HepG2 (cell line): Measurements from ENCODE around the gene ADAMTS2. TPM values are rescaled to one million over a fixed set of nuclear protein-coding genes. Genes with fewer than 3 reads are reported as not detected.

Experiments
- ATAC-seq: fragments of 200-7000 bp; cut with Tn5 transposase; 3 replicates; pipeline ENCODE4 v1.9.1; 2020; ENCODE audit warnings: mild to moderate bottlenecking, moderate library complexity
- BruUV-seq: library from RNA; stranded (reverse); fragments of 400-500 nt; replicated peaks from 2 replicates; lab custom pipeline; 2021; lab: Mats Ljungman, UMichigan
- CTCF ChIA-PET: fragments of 300-600 bp; formaldehyde crosslinking; extraction: SDS; loops from one replicate; lab custom pipeline; 2021; ENCODE audit warnings: low total read pairs, inconsistent platforms, low intra/inter-chr PET ratio; lab: Yijun Ruan, JAX
- POLR2A ChIA-PET: fragments of 350-600 bp; sonication (Branson Sonifier 250); formaldehyde crosslinking; loops from one replicate; lab custom pipeline; 2020; ENCODE audit warnings: antibody characterized with exemption, inconsistent platforms; lab: Yijun Ruan, JAX
- DNase-seq: peaks from one replicate; pipeline ENCODE4 v3.0.0-alpha.2; 2015; ENCODE audit warnings: low spot score
- FAIRE-seq: peaks from 3 replicates; lab custom pipeline; 2011; peaks lifted over from hg19 to GRCh38; lab: Jason Lieb, UNC
- H2AFZ ChIP-seq: one replicate; pipeline ENCODE4 v1.6.1; 2011; ENCODE audit warnings: low read length, inconsistent platforms
- H3K27ac ChIP-seq: fragments of 300-600 bp; 3 replicates; pipeline ENCODE4 v1.8.0; 2011; ENCODE audit warnings: mixed run types, mild to moderate bottlenecking, mixed read lengths, low read length, inconsistent platforms; ENCODE audit not compliant: insufficient read depth; ENCODE audit errors: extremely low read length
- H3K27me3 ChIP-seq, 2 experiments: fragments of 200-600 bp in 1 of 2; 2 replicates in 1 of 2; 3 replicates in 1 of 2; pipeline versions ENCODE4 v1.6.0 to v1.8.0; 2011; ENCODE audit warnings: low read length in 2 of 2, mild to moderate bottlenecking in 2 of 2, moderate library complexity in 2 of 2, inconsistent platforms in 1 of 2; ENCODE audit not compliant: insufficient read depth in 2 of 2, control insufficient read depth in 1 of 2
- H3K36me3 ChIP-seq, 2 experiments: fragments of 200-600 bp in 1 of 2; replicated peaks in 1 of 2; 2 replicates in 1 of 2; 3 replicates in 1 of 2; pipeline versions ENCODE4 v1.5.1 to v1.8.0; 2011; ENCODE audit warnings: low read length in 2 of 2, inconsistent platforms in 1 of 2; ENCODE audit not compliant: insufficient read depth in 2 of 2, control insufficient read depth in 1 of 2
- H3K4me1 ChIP-seq: 2 replicates; pipeline ENCODE4 v1.5.1; 2012; ENCODE audit warnings: low read length, inconsistent platforms; ENCODE audit not compliant: insufficient read depth
- H3K4me2 ChIP-seq: 2 replicates; pipeline ENCODE4 v1.6.0; 2011; ENCODE audit warnings: low read depth, low read length, inconsistent platforms
- H3K4me3 ChIP-seq, 3 experiments: fragments of 200-600 bp in 1 of 3; sonication (generic), shearing (Covaris generic) in 1 of 3; replicated peaks in 1 of 3; 2 replicates each; pipeline ENCODE4 v1.5.1; 2011 to 2016; ENCODE audit warnings: low read length in 3 of 3, inconsistent platforms in 2 of 3, low read depth in 2 of 3, mild to moderate bottlenecking in 2 of 3, control low read depth in 1 of 3, mixed read lengths in 1 of 3; ENCODE audit not compliant: insufficient read depth in 1 of 3
- H3K79me2 ChIP-seq: one replicate; pipeline ENCODE4 v1.6.1; 2011; ENCODE audit warnings: low read length, inconsistent platforms; ENCODE audit not compliant: insufficient read depth
- H3K9ac ChIP-seq: 2 replicates; pipeline ENCODE4 v1.6.0; 2011; ENCODE audit warnings: mild to moderate bottlenecking, low read depth, low read length, inconsistent platforms; ENCODE audit not compliant: insufficient read depth
- H3K9me3 ChIP-seq: 2 replicates; pipeline ENCODE4 v1.5.1; 2012; ENCODE audit warnings: mild to moderate bottlenecking, low read length
- H4K20me1 ChIP-seq: 2 replicates; pipeline ENCODE4 v1.6.0; 2011; ENCODE audit warnings: inconsistent platforms, mild to moderate bottlenecking, low read length, moderate library complexity; ENCODE audit not compliant: insufficient read depth
- FOSL1 ChIP-seq: sonication (generic); formaldehyde crosslinking; IDR thresholded peaks from 2 replicates; pipeline ENCODE4 v1.9.0; 2021; ENCODE audit warnings: missing genetic modification reagents, borderline replicate concordance
- HIVEP1 ChIP-seq: sonication (generic); formaldehyde crosslinking; IDR thresholded peaks from 2 replicates; pipeline ENCODE4 v1.4.0; 2020; ENCODE audit warnings: mild to moderate bottlenecking, missing genetic modification reagents
- NR3C1 ChIP-seq: sonication (generic); formaldehyde crosslinking; IDR thresholded peaks from 2 replicates; pipeline ENCODE4 v1.4.0; 2020; ENCODE audit warnings: missing genetic modification reagents
- ZNF326 ChIP-seq: sonication (generic); formaldehyde crosslinking; IDR thresholded peaks from 2 replicates; pipeline ENCODE4 v1.4.0; 2020; ENCODE audit warnings: missing genetic modification reagents, borderline replicate concordance
- ZNF382 ChIP-seq: sonication (generic); formaldehyde crosslinking; IDR thresholded peaks from 2 replicates; pipeline ENCODE4 v1.5.0; 2020; ENCODE audit warnings: missing genetic modification reagents, mild to moderate bottlenecking, borderline replicate concordance
- ZNF556 ChIP-seq: sonication (generic); formaldehyde crosslinking; IDR thresholded peaks from 2 replicates; pipeline ENCODE4 v1.4.0; 2020; ENCODE audit warnings: mild to moderate bottlenecking, missing genetic modification reagents, borderline replicate concordance
- WGBS: methylation state at CpG from one replicate; pipeline ENCODE4 v1.1.6; 2017; ENCODE audit warnings: low lambda C conversion rate; 5-methylcytosine and 5-hydroxymethylcytosine counted together
- in situ Hi-C: cut with HindIII; loops from 2 replicates; pipeline ENCODE4 v1.10.0; 2017; ENCODE audit warnings: low pct_unique_long_range_greater_than_20kb; ENCODE audit not compliant: extremely low pct_ligation_motif_present
- intact Hi-C: fragments of 100-400 bp; cut with micrococcal nuclease; formaldehyde crosslinking; loops from one replicate; pipeline ENCODE4 v1.10.0; 2022; ENCODE audit not compliant: unreplicated experiment
- polyA plus RNA-seq, 8 experiments: library from polyadenylated mRNA; depleted of rRNA in 3 of 8; stranded (reverse) in 7 of 8; unstranded in 1 of 8; fragments of >200 nt; fragmentation: Illumina TruSeq in 4 of 8; extraction: Trizol in 4 of 8; gene quantifications; 2 replicates each; pipeline versions ENCODE4 v1.2.1 to v1.2.3, GENCODE V29; 2011 to 2016; ENCODE audit warnings: low read depth in 4 of 8, missing spikeins in 1 of 8, mixed read lengths in 1 of 8; ENCODE audit not compliant: insufficient read depth in 1 of 8
- total RNA-seq, 5 experiments: library from RNA; depleted of rRNA; stranded (reverse); fragments of >200 nt; fragmentation: Illumina TruSeq; extraction: Trizol; gene quantifications; 2 replicates each; pipeline ENCODE4 v1.2.3, GENCODE V29; 2016; ENCODE audit warnings: low read depth in 1 of 5
- TF ChIP-seq, protein P1 (sequence below): sonication (generic); formaldehyde crosslinking; IDR thresholded peaks from 2 replicates; pipeline ENCODE4 v1.8.1; 2022; ENCODE audit warnings: mild to moderate bottlenecking, missing genetic modification reagents
- TF ChIP-seq, protein P2 (sequence below): sonication (generic); formaldehyde crosslinking; IDR thresholded peaks from 2 replicates; pipeline ENCODE4 v1.5.0; 2020; ENCODE audit warnings: missing genetic modification reagents

Gene ADAMTS2
- total and polyA plus RNA-seq, 2 of the 13 experiments (the other 11 are each of a cell fraction or from before 2014, with no cell fraction given) = 0.24 to 3.5 TPM

DNA sequence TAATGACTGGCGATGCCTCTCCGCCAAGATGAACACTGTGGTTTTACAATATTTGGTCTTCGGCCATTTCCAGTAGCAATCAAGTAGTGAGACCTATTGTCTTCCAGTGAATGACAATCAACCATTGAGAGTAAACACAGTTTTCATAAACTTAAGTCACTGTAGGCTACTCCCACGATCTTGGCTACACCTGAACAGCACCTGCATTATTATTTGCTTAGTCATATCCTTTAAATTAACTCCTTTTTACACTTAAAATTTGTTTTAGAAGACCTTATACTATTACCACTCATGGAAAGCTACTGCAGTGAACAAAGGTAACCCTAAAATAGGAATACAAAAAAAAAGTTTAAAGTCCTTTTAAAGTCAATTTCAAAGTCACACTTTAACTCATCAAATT is 226.9 kb downstream of the ADAMTS2 start:
- Histone ChIP-seq H3K4me1 (no peaks in the 10 kb centered on the region), H3K4me3 (no peak overlapping the region), H3K4me2 (no peak overlapping the region), H3K79me2 (no peaks in the 10 kb centered on the region), H3K27me3 (peaks cover 0 to 6% of the 10 kb centered on the region in 2 experiments; a peak in 1 of 5 replicates), H3K36me3 (no peaks in the 10 kb centered on the region), H2AFZ (no peak overlapping the region), H3K27ac (no peak overlapping the region), H3K9ac (no peak overlapping the region), H3K9me3 (no peaks in the 10 kb centered on the region; the same call in 1 of the 2 replicates), H4K20me1 (no peaks in the 10 kb centered on the region)
- WGBS = 28% methylated on average over 4 of the region's 4 CpGs
- no peak for TF ChIP-seq NR3C1
- TF ChIP-seq, protein P1, sequence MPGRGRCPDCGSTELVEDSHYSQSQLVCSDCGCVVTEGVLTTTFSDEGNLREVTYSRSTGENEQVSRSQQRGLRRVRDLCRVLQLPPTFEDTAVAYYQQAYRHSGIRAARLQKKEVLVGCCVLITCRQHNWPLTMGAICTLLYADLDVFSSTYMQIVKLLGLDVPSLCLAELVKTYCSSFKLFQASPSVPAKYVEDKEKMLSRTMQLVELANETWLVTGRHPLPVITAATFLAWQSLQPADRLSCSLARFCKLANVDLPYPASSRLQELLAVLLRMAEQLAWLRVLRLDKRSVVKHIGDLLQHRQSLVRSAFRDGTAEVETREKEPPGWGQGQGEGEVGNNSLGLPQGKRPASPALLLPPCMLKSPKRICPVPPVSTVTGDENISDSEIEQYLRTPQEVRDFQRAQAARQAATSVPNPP (CRISPR knock-in tag) = no peak
- no peak for TF ChIP-seq ZNF382
- TF ChIP-seq, protein P2, sequence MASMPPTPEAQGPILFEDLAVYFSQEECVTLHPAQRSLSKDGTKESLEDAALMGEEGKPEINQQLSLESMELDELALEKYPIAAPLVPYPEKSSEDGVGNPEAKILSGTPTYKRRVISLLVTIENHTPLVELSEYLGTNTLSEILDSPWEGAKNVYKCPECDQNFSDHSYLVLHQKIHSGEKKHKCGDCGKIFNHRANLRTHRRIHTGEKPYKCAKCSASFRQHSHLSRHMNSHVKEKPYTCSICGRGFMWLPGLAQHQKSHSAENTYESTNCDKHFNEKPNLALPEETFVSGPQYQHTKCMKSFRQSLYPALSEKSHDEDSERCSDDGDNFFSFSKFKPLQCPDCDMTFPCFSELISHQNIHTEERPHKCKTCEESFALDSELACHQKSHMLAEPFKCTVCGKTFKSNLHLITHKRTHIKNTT (CRISPR knock-in tag) = no peak
- TF ChIP-seq HIVEP1 (CRISPR knock-in tag) = no peak
- TF ChIP-seq FOSL1 (CRISPR knock-in tag) = no peak
- no peak for TF ChIP-seq ZNF326 (CRISPR knock-in tag)
- no peak for TF ChIP-seq ZNF556
- no peak for ATAC-seq
- ChIA-PET CTCF (no interaction called here), POLR2A (no interaction called here)
- DNase-seq = no peak
- FAIRE-seq = no peak
- in situ Hi-C loops (no loop called here), intact Hi-C loops (no loop called here)
- no TSS peak for BruUV-seq
